HG02885 (cell line): Measurements from ENCODE around the gene LILRA6.

ENCODE experiments used
- ATAC-seq: cut with Tn5 transposase; IDR thresholded peaks from one replicate; pipeline ENCODE4 v1.9.1; 2021; ENCODE audit warnings: mild to moderate bottlenecking; ENCODE audit not compliant: unreplicated experiment, poor library complexity

LILRA6 gene

GRCh38 chr19:54190503-54191010, 52.0 kb downstream of the LILRA6 start:
- peak; percentile 52 for ATAC-seq

GRCh38 chr19:54189735-54190502, 52.7 kb downstream of the LILRA6 start:
- peak; percentile 50 for ATAC-seq

DNA sequence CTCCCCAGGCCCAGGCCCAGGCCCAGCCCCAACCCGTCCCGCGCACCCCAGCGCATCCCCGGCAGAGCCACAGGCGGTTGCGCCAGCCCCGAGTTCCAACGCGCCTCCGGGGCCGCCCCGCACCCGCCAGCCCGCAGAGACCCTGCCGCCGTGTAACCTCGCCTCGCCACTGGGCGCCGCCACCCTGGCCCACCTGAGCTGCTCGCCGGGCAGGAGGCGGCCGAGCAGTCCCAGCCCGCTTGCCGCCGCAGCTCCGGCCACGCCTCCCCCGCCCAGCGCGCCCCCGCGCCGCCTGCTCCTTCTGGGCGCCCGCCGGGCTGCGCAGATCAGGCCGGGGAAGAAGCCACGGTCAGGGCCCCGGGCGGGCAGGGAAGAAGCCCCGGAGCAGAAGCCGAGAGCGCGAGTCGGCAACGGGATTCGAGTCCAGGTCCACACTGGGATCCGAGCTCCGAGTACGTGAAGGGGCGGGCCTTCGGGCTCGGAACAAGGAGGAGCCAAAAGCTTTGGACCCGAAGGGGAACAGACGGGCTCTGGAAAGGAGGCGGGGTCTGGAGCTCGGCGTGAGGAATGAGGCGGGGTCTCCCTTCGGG, 53.4 kb downstream of the LILRA6 start, which contains the start of gene MBOAT7:
MBOAT7 (minus strand) TSS at position 436 of the 590 bp plus-strand sequence. CDS start 1,072 bp downstream, outside the sequence.
- peak; percentile 15 for ATAC-seq

DNA sequence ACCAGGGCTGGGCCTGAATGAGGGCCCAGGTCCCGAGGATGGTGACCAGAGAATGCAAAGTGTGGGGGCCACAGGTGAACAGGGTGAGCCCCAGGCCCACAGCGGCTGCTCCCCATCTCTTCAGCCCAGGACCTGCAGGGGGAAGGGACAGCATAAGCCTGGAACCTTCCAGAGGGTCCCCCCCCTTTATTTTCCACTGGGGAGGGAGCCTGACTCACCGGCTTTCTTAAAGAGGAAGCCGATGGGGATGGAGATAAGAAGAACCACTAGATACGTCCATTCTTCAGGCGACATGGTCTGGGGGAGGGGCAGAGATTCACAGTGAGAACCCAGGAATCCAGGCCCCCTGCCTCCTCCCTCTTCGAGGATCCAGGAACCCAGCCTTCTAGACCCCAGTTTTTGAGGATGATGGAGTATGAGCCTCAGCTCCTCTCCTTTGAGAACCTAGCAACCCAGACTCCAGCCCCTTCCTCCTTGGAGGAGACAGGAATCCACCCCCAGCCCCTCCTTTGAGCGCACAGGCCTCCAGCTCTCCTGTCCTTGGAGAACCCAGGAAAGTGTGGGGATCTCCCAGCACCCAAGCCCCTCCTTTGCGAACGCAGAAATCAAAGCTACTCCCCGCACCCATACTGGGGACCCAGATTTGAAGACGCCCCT, 54.2 kb downstream of the LILRA6 start:
- ATAC-seq = no peak

- no peak for ATAC-seq
Measured at GRCh38 chr19:54186934-54187381, 55.6 kb downstream of the LILRA6 start.
